BJ (cell line): Measurements from ENCODE around the gene ZBTB7B. TPM values are rescaled to one million over a fixed set of nuclear protein-coding genes. Genes with fewer than 3 reads are reported as not detected.

Experiments used
- CTCF ChIA-PET: fragments of 350-600 bp; formaldehyde crosslinking; extraction: SDS; loops from one replicate; lab custom pipeline; 2021; ENCODE audit warnings: antibody characterized with exemption, inconsistent platforms; lab: Yijun Ruan, JAX
- POLR2A ChIA-PET: fragments of 300-600 bp; sonication (Branson Sonifier 250); formaldehyde crosslinking; extraction: SDS; loops from one replicate; lab custom pipeline; 2021; ENCODE audit warnings: antibody characterized with exemption; lab: Charles Lee
- DNase-seq: peaks from one replicate; pipeline ENCODE4 v3.0.0-alpha.2; 2011; ENCODE audit warnings: low read depth
- H3K27me3 ChIP-seq: 2 replicates; pipeline ENCODE4 v1.6.0; 2011; ENCODE audit warnings: low read length; ENCODE audit not compliant: control insufficient read depth, insufficient read depth
- H3K36me3 ChIP-seq: 2 replicates; pipeline ENCODE4 v1.5.1; 2011; ENCODE audit warnings: low read length; ENCODE audit not compliant: control insufficient read depth, insufficient read depth
- H3K4me3 ChIP-seq: 2 replicates; pipeline ENCODE4 v1.5.1; 2011; ENCODE audit warnings: low read depth, mild to moderate bottlenecking, control low read depth, low read length
- CTCF ChIP-seq: IDR thresholded peaks from 2 replicates; pipeline ENCODE4 v1.5.1; 2011; ENCODE audit warnings: low read depth, mild to moderate bottlenecking, control low read depth, inconsistent platforms, low read length, moderate library complexity; ENCODE audit not compliant: insufficient read depth
- polyA plus RNA-seq: library from polyadenylated mRNA; depleted of rRNA; stranded (reverse); fragments of >200 nt; gene quantifications from 2 replicates; pipeline ENCODE4 v1.2.3, GENCODE V29; 2011

Gene ZBTB7B
- polyA plus RNA-seq, 1 experiment, result 29.4 TPM

- peak overlapping the region; percentile 64 for H3K4me3 ChIP-seq
- no peaks in the 10 kb centered on the region for H3K27me3 ChIP-seq
- no peaks in the 10 kb centered on the region for H3K36me3 ChIP-seq
- ChIA-PET CTCF (interaction anchor here (0.7 to 9.0 kb wide), 24 partner anchors 12 to 440 kb away, joined by 3 to 95 read pairs (median 6); partner anchors contain the start of genes ADAM15, CKS1B, FLAD1 and PBXIP1), POLR2A (interaction anchor here (0.6 kb wide), 1 partner anchor 29 kb away, joined by 3 read pairs; no protein-coding TSS in a partner anchor)
- no peak for DNase-seq
- TF ChIP-seq CTCF, result no peak
These were observed 2.8 kb upstream of the ZBTB7B start for GRCh38 chr1:154999571-155000410.

- no peaks in the 10 kb centered on the region for H3K36me3 ChIP-seq
- CTCF ChIA-PET, result interaction anchor here (0.7 to 9.0 kb wide), 14 partner anchors 15 to 441 kb away, joined by 4 to 95 read pairs (median 12); partner anchors contain the start of genes ADAM15, CKS1B, FLAD1 and PBXIP1
- H3K4me3 ChIP-seq, result peak overlapping the region; percentile 64
- no peaks in the 10 kb centered on the region for H3K27me3 ChIP-seq
- no peak for DNase-seq
- no peak for TF ChIP-seq CTCF
- POLR2A ChIA-PET, result no interaction called here
These were observed 2.2 kb upstream of the ZBTB7B start for GRCh38 chr1:155000411-155000725.

GRCh38 chr1:155000726-155001424, 1.7 kb upstream of the ZBTB7B start:
- H3K36me3 ChIP-seq, result no peaks in the 10 kb centered on the region
- no peak for TF ChIP-seq CTCF
- DNase-seq, result no peak
- ChIA-PET POLR2A (no interaction called here), CTCF (interaction anchor here (0.5 to 9.0 kb wide), 12 partner anchors 13 to 967 kb away, joined by 3 to 95 read pairs (median 6); partner anchors contain the start of genes CKS1B and PBXIP1)
- H3K4me3 ChIP-seq, result peak overlapping the region; percentile 64
- no peaks in the 10 kb centered on the region for H3K27me3 ChIP-seq

GRCh38 chr1:155001425-155001674, 1.3 kb upstream of the ZBTB7B start:
- CTCF ChIA-PET, result interaction anchor here (0.5 to 8.3 kb wide), 6 partner anchors 14 to 967 kb away, joined by 3 to 74 read pairs (median 4); partner anchors contain the start of gene PBXIP1
- H3K36me3 ChIP-seq, result no peaks in the 10 kb centered on the region; the same call in 1 of the 2 replicates
- no peak for DNase-seq
- POLR2A ChIA-PET, result no interaction called here
- peak overlapping the region; percentile 64 for H3K4me3 ChIP-seq
- H3K27me3 ChIP-seq, result no peaks in the 10 kb centered on the region
- TF ChIP-seq CTCF, result no peak
